Body of pancreas (tissue), 4 donors: ENCODE measurements around the gene CFAP100.

ENCODE experiments used
- CTCF ChIP-seq, 7 experiments: fragments of 450-650 bp in 4 of 7; fragments of 200-600 bp in 3 of 7; sonication (generic) in 3 of 7; IDR thresholded peaks; one replicate each; pipeline ENCODE4 v1.5.1; 2016 to 2019; ENCODE audit warnings: antibody characterized with exemption in 7 of 7
- POLR2A ChIP-seq, 3 donors: fragments of 450-650 bp; IDR thresholded peaks; one replicate each; pipeline ENCODE4 v1.6.1; 2016; ENCODE audit warnings: antibody characterized with exemption in 3 of 3, mild to moderate bottlenecking in 2 of 3

DNA sequence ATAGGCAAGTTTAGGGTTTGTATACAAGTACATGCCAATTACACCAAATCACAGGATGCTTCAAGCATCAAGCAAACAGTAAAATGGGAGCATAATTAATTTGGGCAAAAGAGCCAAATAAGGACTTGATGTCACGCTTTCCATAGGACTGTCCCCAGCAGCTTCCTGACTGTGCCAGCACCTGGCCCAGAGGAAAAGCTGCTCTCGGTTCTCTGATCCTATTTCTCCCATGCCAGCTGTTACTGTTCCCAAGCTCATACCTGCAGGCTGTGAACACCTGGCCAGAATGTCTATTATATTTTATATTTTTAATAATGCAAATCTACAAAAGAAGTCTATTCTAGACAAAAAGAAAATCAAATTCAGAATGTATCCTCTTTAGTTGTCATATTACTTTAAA, 68.8 kb downstream of the CFAP100 start:
- TF ChIP-seq POLR2A (IDR thresholded peaks at IDR 0.05) (no peak), CTCF (IDR thresholded peaks at IDR 0.05) (no peak)
